Breast epithelium (tissue), 4 donors: ENCODE data around the gene TRPC4AP. TPM values are rescaled to one million over a fixed set of nuclear protein-coding genes. Genes with fewer than 3 reads are reported as not detected.

Experiments used
- DNase-seq, 2 donors: peaks; one replicate each; pipeline ENCODE4 v3.0.0-alpha.2; 2019; ENCODE audit warnings: low spot score in 2 of 2
- H3K27ac ChIP-seq, 2 donors: fragments of 200-600 bp; sonication (generic) in 1 of 2; one replicate each; pipeline ENCODE4 v1.5.1; 2016 to 2019; ENCODE audit warnings: mild to moderate bottlenecking in 1 of 2
- H3K27me3 ChIP-seq, 2 donors: fragments of 200-600 bp; sonication (generic) in 1 of 2; one replicate each; pipeline versions ENCODE4 v1.5.1 to v1.6.0; 2017 to 2019; ENCODE audit warnings: control low read depth in 1 of 2, mild to moderate bottlenecking in 1 of 2
- H3K36me3 ChIP-seq: fragments of 200-600 bp; one replicate; pipeline ENCODE4 v1.5.1; 2019
- H3K4me1 ChIP-seq, 2 donors: fragments of 200-600 bp; sonication (generic); one replicate each; pipeline ENCODE4 v1.5.1; 2016 to 2019; ENCODE audit warnings: control low read depth in 1 of 2
- H3K4me3 ChIP-seq, 3 donors: fragments of 200-600 bp; sonication (generic); 1 replicate in 2 of 3; 2 replicates in 1 of 3; pipeline ENCODE4 v1.5.1; 2016 to 2019; ENCODE audit warnings: mild to moderate bottlenecking in 3 of 3, moderate library complexity in 2 of 3
- H3K9me3 ChIP-seq, 2 donors: fragments of 200-600 bp; sonication (generic) in 1 of 2; one replicate each; pipeline ENCODE4 v1.5.1; 2016 to 2019; ENCODE audit warnings: control low read depth in 1 of 2
- POLR2A ChIP-seq: fragments of 450-650 bp; IDR thresholded peaks from one replicate; pipeline ENCODE4 v1.6.1; 2016; ENCODE audit warnings: antibody characterized with exemption, mild to moderate bottlenecking, moderate library complexity
- POLR2AphosphoS5 ChIP-seq, 3 donors: sonication (generic); formaldehyde crosslinking; IDR thresholded peaks; one replicate each; pipeline ENCODE4 v1.6.1; 2017; ENCODE audit warnings: antibody characterized with exemption in 3 of 3
- intact Hi-C: fragments of 100-400 bp; cut with DNase I; formaldehyde crosslinking; loops from one replicate; pipeline ENCODE4 v1.15.1; 2023; ENCODE audit warnings: low total_unique reads
- total RNA-seq, 3 donors: library from RNA; depleted of rRNA; stranded (reverse); fragments of >200 nt; gene quantifications; one replicate each; pipeline ENCODE4 v1.1.0, GENCODE V29; 2016
- TF ChIP-seq, protein P1 (sequence below), 3 donors: fragments of 450-650 bp; IDR thresholded peaks; one replicate each; pipeline ENCODE4 v1.5.1; 2016 to 2017; ENCODE audit warnings: antibody characterized with exemption in 3 of 3, mild to moderate bottlenecking in 3 of 3, moderate library complexity in 3 of 3

Gene TRPC4AP
- total RNA-seq, 3 donors from 2014 or later: 62.6 to 71.7 (median 69.5) TPM

- TF ChIP-seq, protein P1, sequence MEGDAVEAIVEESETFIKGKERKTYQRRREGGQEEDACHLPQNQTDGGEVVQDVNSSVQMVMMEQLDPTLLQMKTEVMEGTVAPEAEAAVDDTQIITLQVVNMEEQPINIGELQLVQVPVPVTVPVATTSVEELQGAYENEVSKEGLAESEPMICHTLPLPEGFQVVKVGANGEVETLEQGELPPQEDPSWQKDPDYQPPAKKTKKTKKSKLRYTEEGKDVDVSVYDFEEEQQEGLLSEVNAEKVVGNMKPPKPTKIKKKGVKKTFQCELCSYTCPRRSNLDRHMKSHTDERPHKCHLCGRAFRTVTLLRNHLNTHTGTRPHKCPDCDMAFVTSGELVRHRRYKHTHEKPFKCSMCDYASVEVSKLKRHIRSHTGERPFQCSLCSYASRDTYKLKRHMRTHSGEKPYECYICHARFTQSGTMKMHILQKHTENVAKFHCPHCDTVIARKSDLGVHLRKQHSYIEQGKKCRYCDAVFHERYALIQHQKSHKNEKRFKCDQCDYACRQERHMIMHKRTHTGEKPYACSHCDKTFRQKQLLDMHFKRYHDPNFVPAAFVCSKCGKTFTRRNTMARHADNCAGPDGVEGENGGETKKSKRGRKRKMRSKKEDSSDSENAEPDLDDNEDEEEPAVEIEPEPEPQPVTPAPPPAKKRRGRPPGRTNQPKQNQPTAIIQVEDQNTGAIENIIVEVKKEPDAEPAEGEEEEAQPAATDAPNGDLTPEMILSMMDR (IDR thresholded peaks at IDR 0.05): no peak
- TF ChIP-seq POLR2AphosphoS5 (IDR thresholded peaks at IDR 0.05): no peak
- intact Hi-C loops: no loop called here
- no peaks in the 10 kb centered on the region for H3K36me3 ChIP-seq
- no peak overlapping the region for H3K4me3 ChIP-seq
- H3K4me1 ChIP-seq: no peaks in the 10 kb centered on the region
- no peaks in the 10 kb centered on the region for H3K27me3 ChIP-seq
- DNase-seq: no peak
- no peaks in the 10 kb centered on the region for H3K9me3 ChIP-seq
- H3K27ac ChIP-seq: no peak overlapping the region
Observed at GRCh38 chr20:35027301-35027700, 65.3 kb downstream of the TRPC4AP start.

GRCh38 chr20:35025116-35025515 lies 67.5 kb downstream of the TRPC4AP start:
- H3K9me3 ChIP-seq: no peaks in the 10 kb centered on the region
- no peak overlapping the region for H3K27ac ChIP-seq
- intact Hi-C loops: no loop called here
- TF ChIP-seq POLR2A (no peak), POLR2AphosphoS5 (IDR thresholded peaks at IDR 0.05) (no peak)
- TF ChIP-seq, protein P1 (IDR thresholded peaks at IDR 0.05): no peak
- H3K4me1 ChIP-seq: no peaks in the 10 kb centered on the region
- no peaks in the 10 kb centered on the region for H3K27me3 ChIP-seq
- DNase-seq: no peak
- H3K4me3 ChIP-seq: no peak overlapping the region
- H3K36me3 ChIP-seq: no peaks in the 10 kb centered on the region

- Histone ChIP-seq H3K27me3 (no peaks in the 10 kb centered on the region), H3K36me3 (no peaks in the 10 kb centered on the region), H3K4me1 (no peaks in the 10 kb centered on the region), H3K27ac (no peak overlapping the region), H3K4me3 (no peak overlapping the region), H3K9me3 (no peaks in the 10 kb centered on the region)
- DNase-seq: no peak
- intact Hi-C loops: no loop called here
- TF ChIP-seq POLR2AphosphoS5 (IDR thresholded peaks at IDR 0.05) (no peak), POLR2A (no peak)
- TF ChIP-seq, protein P1 (IDR thresholded peaks at IDR 0.05): no peak
Observed at GRCh38 chr20:35023624-35024023, 69.0 kb downstream of the TRPC4AP start.

- Histone ChIP-seq H3K4me1 (no peaks in the 10 kb centered on the region), H3K27ac (no peak overlapping the region), H3K9me3 (no peaks in the 10 kb centered on the region), H3K36me3 (no peaks in the 10 kb centered on the region), H3K27me3 (no peaks in the 10 kb centered on the region), H3K4me3 (no peak overlapping the region)
- no peak for DNase-seq
- TF ChIP-seq, protein P1 (IDR thresholded peaks at IDR 0.05): no peak
- TF ChIP-seq POLR2A: no peak
- TF ChIP-seq POLR2AphosphoS5 (IDR thresholded peaks at IDR 0.05): no peak
- intact Hi-C loops: no loop called here
Observed at GRCh38 chr20:35021831-35022230, 70.8 kb downstream of the TRPC4AP start.

DNA sequence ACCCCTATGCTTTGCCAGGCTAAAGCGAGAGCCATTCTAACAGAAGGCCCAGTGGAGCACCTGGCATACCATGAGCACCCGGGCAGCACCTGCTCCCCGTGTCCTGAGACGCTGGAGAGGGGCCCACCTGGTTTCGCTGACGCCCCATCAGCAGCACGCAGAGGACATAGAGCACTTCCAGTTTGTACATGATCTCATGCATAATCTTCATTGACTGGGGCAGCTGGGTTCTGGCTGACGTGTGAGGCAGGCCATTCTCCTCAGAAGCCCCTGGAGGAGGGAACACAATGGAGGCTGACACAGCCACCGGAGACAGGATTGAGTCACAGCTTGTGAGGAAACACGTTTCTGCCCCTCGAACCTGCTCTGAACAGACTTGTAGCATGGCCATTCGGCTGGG lies 71.5 kb downstream of the TRPC4AP start:
- Histone ChIP-seq H3K27ac (no peak overlapping the region), H3K4me1 (no peaks in the 10 kb centered on the region), H3K27me3 (no peaks in the 10 kb centered on the region), H3K4me3 (no peak overlapping the region), H3K9me3 (no peaks in the 10 kb centered on the region), H3K36me3 (no peaks in the 10 kb centered on the region)
- no peak for TF ChIP-seq POLR2AphosphoS5 (IDR thresholded peaks at IDR 0.05)
- TF ChIP-seq, protein P1 (IDR thresholded peaks at IDR 0.05): no peak
- no peak for TF ChIP-seq POLR2A
- intact Hi-C loops: no loop called here
- DNase-seq: no peak
